Choroid plexus epithelial cell (primary cell): ENCODE data around the gene MYBPC3.
"Not testable (repeated sequence)": the region's sequence is repeated elsewhere in the genome, so short reads cannot be mapped to it uniquely, and the experiment has no call there.

Experiments
- DNase-seq: peaks from one replicate; pipeline ENCODE4 v3.0.0-alpha.2; 2010; ENCODE audit warnings: low read depth
- H3K4me3 ChIP-seq: 2 replicates; pipeline ENCODE4 v1.5.1; 2011; ENCODE audit warnings: low read depth, mild to moderate bottlenecking, control low read depth, low read length, moderate library complexity
- CTCF ChIP-seq: conservative IDR thresholded peaks from 2 replicates; pipeline ENCODE4 v1.5.1; 2011; ENCODE audit warnings: low read depth, mild to moderate bottlenecking, control low read depth, inconsistent platforms, low read length, moderate library complexity

The MYBPC3 gene

DNA sequence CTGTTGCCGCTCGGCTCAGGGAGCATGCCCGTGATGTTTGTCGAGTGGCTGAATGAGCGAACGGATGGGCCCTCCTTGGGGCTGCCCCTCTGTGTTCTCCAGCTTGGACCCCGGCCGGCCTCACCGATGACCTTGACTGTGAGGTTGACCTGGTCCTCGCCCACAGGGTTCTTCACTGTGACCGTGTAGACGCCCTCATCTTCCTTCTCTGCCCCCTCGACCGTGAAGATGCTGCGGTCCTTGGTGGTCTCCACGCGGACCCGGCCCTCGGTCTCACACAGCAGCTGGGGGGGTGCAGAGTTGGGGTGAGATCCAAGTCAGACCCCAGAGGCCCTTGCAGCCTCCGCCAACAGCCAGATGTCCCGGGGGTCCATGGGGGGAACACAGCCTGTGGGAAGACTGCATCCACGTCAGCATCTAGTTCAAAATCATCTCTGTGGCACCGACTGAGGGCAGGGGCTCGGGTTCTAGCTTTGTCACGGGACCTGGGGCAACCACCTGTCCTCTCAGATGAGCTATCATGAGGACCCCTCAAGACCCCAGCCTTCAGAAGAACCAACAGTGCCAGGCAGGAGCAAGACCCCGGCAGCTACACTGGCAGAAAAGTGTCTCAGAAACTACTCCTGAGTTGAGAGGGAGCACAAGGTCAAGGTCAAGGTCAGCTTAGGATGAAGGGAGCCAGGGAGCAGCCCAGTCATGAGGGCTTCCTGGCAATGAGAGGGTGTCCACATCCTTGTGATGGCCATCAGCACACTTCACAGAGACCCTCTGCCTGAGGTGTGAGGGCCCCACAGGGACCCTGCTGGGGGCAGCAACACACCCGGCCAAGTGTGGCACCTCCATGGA lies 13.9 kb downstream of the MYBPC3 start:
- no peak for TF ChIP-seq CTCF
- no peak for DNase-seq
- H3K4me3 ChIP-seq, result no peak overlapping the region

GRCh38 chr11:47337229-47337924 lies 15.1 kb downstream of the MYBPC3 start:
- TF ChIP-seq CTCF, result no peak
- DNase-seq, result no peak
- no peak overlapping the region for H3K4me3 ChIP-seq

DNA sequence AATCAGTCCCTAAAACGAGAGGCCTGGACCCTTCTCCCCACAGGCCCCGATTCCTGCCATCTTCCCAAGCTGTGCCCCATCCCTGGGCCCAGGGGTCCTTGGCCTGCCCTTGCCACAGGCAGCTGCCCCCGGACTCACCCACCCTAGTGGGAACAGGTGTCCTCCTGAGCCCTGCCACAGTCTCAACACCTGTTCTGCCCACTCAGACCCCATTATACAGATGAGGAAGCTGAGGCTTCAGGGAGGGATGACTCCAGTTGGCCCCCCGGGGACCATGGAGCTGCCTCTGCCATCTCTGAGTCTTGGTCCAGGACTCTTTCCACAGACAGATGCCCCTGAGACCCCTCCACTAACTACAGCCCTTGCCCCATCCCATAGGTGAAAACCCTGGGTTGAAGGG lies 15.9 kb downstream of the MYBPC3 start:
- no peak for DNase-seq
- no peak overlapping the region for H3K4me3 ChIP-seq
- TF ChIP-seq CTCF, result no peak

- no peak for TF ChIP-seq CTCF
Observed at GRCh38 chr11:47335733-47336132, 16.8 kb downstream of the MYBPC3 start.

GRCh38 chr11:47334699-47335411 lies 17.6 kb downstream of the MYBPC3 start:
- not testable (repeated sequence) for DNase-seq, H3K4me3 ChIP-seq

More at GRCh38 chr11:47335733-47336132, 16.8 kb downstream of the MYBPC3 start:
- DNase-seq, result no peak
- no peak overlapping the region for H3K4me3 ChIP-seq

- TF ChIP-seq CTCF, result no peak
- H3K4me3 ChIP-seq, result no peak overlapping the region
- no peak for DNase-seq
Observed at GRCh38 chr11:47333886-47334443, 18.5 kb downstream of the MYBPC3 start.

- DNase-seq, result no peak
- no peak overlapping the region for H3K4me3 ChIP-seq
- TF ChIP-seq CTCF, result no peak
Observed at GRCh38 chr11:47333526-47333845, 19.0 kb downstream of the MYBPC3 start.
